ENCODE data around the gene ATP6V0A1.

- TF ChIP-seq PPARA (CRISPR knock-in tag; IDR thresholded peaks at IDR 0.05; ENCODE audit: borderline replicate concordance) (no peak), BACH2 (CRISPR knock-in tag; IDR thresholded peaks at IDR 0.05; ENCODE audit: borderline replicate concordance) (no peak), ZC3H10 (CRISPR knock-in tag; IDR thresholded peaks at IDR 0.05) (no peak)
These were observed 49.0 kb upstream of the ATP6V0A1 start for GRCh38 chr17:42409523-42410318.

All from SK-N-SH treated with all-trans-retinoic acid at 6 μM for 48 hours (cell line).